ENCODE data around the gene AKT1S1. TPM values are rescaled to one million over a fixed set of nuclear protein-coding genes. Genes with fewer than 3 reads are reported as not detected.
"Not testable (repeated sequence)": the region's sequence is repeated elsewhere in the genome, so short reads cannot be mapped to it uniquely, and the experiment has no call there.

Gene AKT1S1
- total RNA-seq, 2 experiments from 2014 or later = 7.3 to 19.8 TPM

DNA sequence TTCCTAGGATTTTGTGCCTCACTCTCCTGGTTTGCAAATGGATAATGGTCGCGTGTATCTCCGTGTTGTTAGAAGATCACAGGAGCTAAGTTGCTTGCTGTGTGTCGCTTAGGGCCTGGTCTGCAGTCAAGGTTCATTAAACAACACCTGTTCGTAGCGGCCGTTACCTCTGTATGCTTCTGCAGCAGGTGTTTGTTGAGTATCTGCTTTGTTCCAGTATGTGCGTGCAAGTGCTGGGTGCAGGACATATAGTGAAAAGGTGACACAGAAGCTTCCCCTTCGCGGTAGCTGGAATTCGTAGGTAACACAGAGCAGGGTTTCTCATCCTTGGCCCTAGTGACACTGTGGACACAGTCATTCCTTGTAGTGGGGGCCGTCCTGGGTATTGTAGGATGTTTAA, 53.7 kb downstream of the AKT1S1 start:
- POLR2A ChIA-PET = interaction anchor here (1.1 to 1.7 kb wide), 2 partner anchors 10 to 46 kb away, joined by 3 to 7 read pairs; partner anchors contain the start of gene FUZ
- H3K27ac ChIP-seq (ENCODE audit: low read depth, low read length, poor library complexity, severe bottlenecking) = peak overlapping the region; percentile 94

DNA sequence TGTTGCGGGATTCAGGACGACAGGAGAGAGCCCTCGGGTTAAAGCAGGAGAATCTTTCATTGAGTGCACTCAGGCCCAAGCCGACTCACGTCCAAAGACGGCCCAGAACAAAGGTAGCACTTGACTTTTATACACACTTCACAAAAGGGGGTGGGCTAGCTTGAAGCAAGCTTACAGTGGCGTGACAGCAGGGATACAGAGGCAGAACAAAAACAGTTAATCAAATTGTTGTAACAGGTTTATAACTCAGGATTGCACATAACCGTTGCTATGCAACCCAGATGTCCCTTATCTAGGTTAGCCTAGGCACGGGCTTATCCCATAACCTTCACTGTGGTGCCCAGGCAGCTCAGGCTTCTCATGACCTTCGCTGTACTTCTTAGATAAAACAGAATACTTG, 57.0 kb downstream of the AKT1S1 start:
- CTCF ChIA-PET (ENCODE audit: unreplicated experiment) = no interaction called here
- H3K27ac ChIP-seq (ENCODE audit: low read depth, low read length, poor library complexity, severe bottlenecking) = peak overlapping the region; percentile 72

More for the DNA sequence above, 53.7 kb downstream of the AKT1S1 start:
- peak overlapping the region; percentile 83 for H3K4me2 ChIP-seq (ENCODE audit: low read length)
- no peaks in the 10 kb centered on the region for H3K9me3 ChIP-seq (ENCODE audit: low read length)
- intact Hi-C loops (cut with micrococcal nuclease; ENCODE audit: unreplicated experiment) = loop anchor here (2.0 kb wide), 1 partner anchor 27 kb away; the partner anchor contains the start of gene PTOV1
- peaks cover 56% of the 10 kb centered on the region for H3K4me1 ChIP-seq (ENCODE audit: insufficient read depth, low read length, poor library complexity, severe bottlenecking)
- TSS peak; percentile 30 for BruUV-seq (replicated peaks)
- 0 out of 2 replicates have a peak overlapping the region, but pooled peaks have one; percentile 12 for H2AFZ ChIP-seq (ENCODE audit: low read length)
- peak; percentile 96 for DNase-seq (ENCODE audit: low spot score)
- H3K4me3 ChIP-seq (ENCODE audit: low read depth, low read length, poor library complexity, severe bottlenecking) = peak overlapping the region; percentile 59
- peaks cover 61% of the 10 kb centered on the region for H3K79me2 ChIP-seq (ENCODE audit: insufficient read depth, low read depth, low read length)
- peaks cover 80% of the 10 kb centered on the region for H3K36me3 ChIP-seq (ENCODE audit: insufficient read depth, low read length)
- CTCF ChIA-PET (ENCODE audit: unreplicated experiment) = no interaction called here
- no peaks in the 10 kb centered on the region for H4K20me1 ChIP-seq (ENCODE audit: insufficient read depth, low read length)
- no peaks in the 10 kb centered on the region for H3K9me2 ChIP-seq (ENCODE audit: insufficient read depth, low read length)
- no peak for TF ChIP-seq EZH2phosphoT487 (IDR thresholded peaks at IDR 0.05; ENCODE audit: borderline replicate concordance, low read depth, low read length)
- TF ChIP-seq, protein P1, sequence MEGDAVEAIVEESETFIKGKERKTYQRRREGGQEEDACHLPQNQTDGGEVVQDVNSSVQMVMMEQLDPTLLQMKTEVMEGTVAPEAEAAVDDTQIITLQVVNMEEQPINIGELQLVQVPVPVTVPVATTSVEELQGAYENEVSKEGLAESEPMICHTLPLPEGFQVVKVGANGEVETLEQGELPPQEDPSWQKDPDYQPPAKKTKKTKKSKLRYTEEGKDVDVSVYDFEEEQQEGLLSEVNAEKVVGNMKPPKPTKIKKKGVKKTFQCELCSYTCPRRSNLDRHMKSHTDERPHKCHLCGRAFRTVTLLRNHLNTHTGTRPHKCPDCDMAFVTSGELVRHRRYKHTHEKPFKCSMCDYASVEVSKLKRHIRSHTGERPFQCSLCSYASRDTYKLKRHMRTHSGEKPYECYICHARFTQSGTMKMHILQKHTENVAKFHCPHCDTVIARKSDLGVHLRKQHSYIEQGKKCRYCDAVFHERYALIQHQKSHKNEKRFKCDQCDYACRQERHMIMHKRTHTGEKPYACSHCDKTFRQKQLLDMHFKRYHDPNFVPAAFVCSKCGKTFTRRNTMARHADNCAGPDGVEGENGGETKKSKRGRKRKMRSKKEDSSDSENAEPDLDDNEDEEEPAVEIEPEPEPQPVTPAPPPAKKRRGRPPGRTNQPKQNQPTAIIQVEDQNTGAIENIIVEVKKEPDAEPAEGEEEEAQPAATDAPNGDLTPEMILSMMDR (conservative IDR thresholded peaks at IDR 0.05; ENCODE audit: low read length) = no peak

DNA sequence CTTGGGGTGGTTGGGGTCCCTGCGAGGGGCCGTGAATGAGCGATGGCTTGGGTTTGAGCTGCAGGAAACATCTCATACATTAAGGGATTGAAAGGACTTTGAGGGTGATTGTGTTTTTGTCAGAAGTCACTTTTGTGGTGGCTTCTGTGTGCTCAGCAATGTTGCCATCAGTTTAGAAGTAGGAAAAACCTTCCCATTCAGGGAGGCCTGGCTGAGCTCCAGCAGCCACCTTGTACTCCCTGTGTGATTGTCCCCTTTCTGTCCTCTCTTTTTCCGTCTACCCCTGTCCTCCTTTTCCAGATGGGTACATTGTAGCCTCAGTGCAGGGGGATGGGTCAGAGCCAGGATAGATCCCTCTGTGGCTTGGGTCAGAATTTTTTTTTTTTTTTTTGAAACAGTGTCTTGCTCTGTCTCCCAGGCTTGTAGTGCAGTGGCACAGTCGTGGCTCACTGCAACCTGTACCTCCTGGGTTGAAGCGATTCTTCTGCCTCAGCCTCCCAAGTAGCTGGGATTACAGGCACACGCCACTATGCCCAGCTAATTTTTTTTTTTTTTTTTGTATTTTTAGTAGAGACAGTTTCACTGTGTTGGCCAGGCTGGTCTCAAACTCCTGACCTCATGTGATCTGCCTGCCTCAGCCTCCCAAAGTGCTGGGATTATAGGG, 57.6 kb downstream of the AKT1S1 start:
- intact Hi-C loops (cut with micrococcal nuclease; ENCODE audit: unreplicated experiment); BruUV-seq (replicated peaks); H3K9me3 ChIP-seq (ENCODE audit: low read length): not testable (repeated sequence)

More for the DNA sequence above, 57.0 kb downstream of the AKT1S1 start:
- TF ChIP-seq, protein P1 (conservative IDR thresholded peaks at IDR 0.05; ENCODE audit: low read length) = no peak
- TF ChIP-seq EZH2phosphoT487 (IDR thresholded peaks at IDR 0.05; ENCODE audit: borderline replicate concordance, low read depth, low read length) = no peak
- DNase-seq (ENCODE audit: low spot score) = no peak
- TSS peak; percentile 70 for BruUV-seq (replicated peaks)
- H3K9me3 ChIP-seq (ENCODE audit: low read length) = no peaks in the 10 kb centered on the region
- peaks cover 62% of the 10 kb centered on the region for H3K4me1 ChIP-seq (ENCODE audit: insufficient read depth, low read length, poor library complexity, severe bottlenecking)
- H3K79me2 ChIP-seq (ENCODE audit: insufficient read depth, low read depth, low read length) = peaks cover 46% of the 10 kb centered on the region
- intact Hi-C loops (cut with micrococcal nuclease; ENCODE audit: unreplicated experiment) = no loop called here
- peak overlapping the region; percentile 90 for H3K4me3 ChIP-seq (ENCODE audit: low read depth, low read length, poor library complexity, severe bottlenecking)
- H3K4me2 ChIP-seq (ENCODE audit: low read length) = peak overlapping the region; percentile 98
- H2AFZ ChIP-seq (ENCODE audit: low read length) = no peak overlapping the region
- peaks cover 49% of the 10 kb centered on the region for H3K36me3 ChIP-seq (ENCODE audit: insufficient read depth, low read length)
- no peaks in the 10 kb centered on the region for H3K9me2 ChIP-seq (ENCODE audit: insufficient read depth, low read length)
- H4K20me1 ChIP-seq (ENCODE audit: insufficient read depth, low read length) = no peaks in the 10 kb centered on the region
- POLR2A ChIA-PET = interaction anchor here (0.7 to 1.7 kb wide), 3 partner anchors 19 to 399 kb away, joined by 3 to 4 read pairs (median 3); no protein-coding TSS in a partner anchor

More for the DNA sequence above, 57.6 kb downstream of the AKT1S1 start:
- DNase-seq (ENCODE audit: low spot score); H2AFZ ChIP-seq (ENCODE audit: low read length); H4K20me1 ChIP-seq (ENCODE audit: insufficient read depth, low read length); CTCF ChIA-PET (ENCODE audit: unreplicated experiment); H3K9me2 ChIP-seq (ENCODE audit: insufficient read depth, low read length): not testable (repeated sequence)
- H3K36me3 ChIP-seq (ENCODE audit: insufficient read depth, low read length) = peaks cover 43% of the 10 kb centered on the region
- H3K4me2 ChIP-seq (ENCODE audit: low read length) = peak overlapping the region; percentile 98
- POLR2A ChIA-PET = interaction anchor here (0.7 to 1.9 kb wide), 5 partner anchors 19 to 399 kb away, joined by 3 to 8 read pairs (median 4); partner anchors contain the start of genes PTOV1 and TSKS
- peak overlapping the region; percentile 72 for H3K27ac ChIP-seq (ENCODE audit: low read depth, low read length, poor library complexity, severe bottlenecking)
- H3K4me3 ChIP-seq (ENCODE audit: low read depth, low read length, poor library complexity, severe bottlenecking) = peak overlapping the region; percentile 90
- H3K79me2 ChIP-seq (ENCODE audit: insufficient read depth, low read depth, low read length) = peaks cover 41% of the 10 kb centered on the region
- H3K4me1 ChIP-seq (ENCODE audit: insufficient read depth, low read length, poor library complexity, severe bottlenecking) = peaks cover 59% of the 10 kb centered on the region

Small RNAs within 50 kb of the gene (microRNA-seq; reads per million reads assigned to microRNA genes)
- gene MIR4749 (ENCODE audit: borderline replicate concordance) (not detected), gene MIR4750 (ENCODE audit: borderline replicate concordance) (3.0 reads per million), gene MIR6800 (ENCODE audit: borderline replicate concordance) (3.8 reads per million)

Small RNAs within 50 kb of the gene (small RNA-seq; reads per million reads assigned to genes)
- gene MIR4749 = not detected

Other genes with a start within 250 kb of the AKT1S1 start
- 3.4 and 4.7 TPM in 2 replicates for gene RRAS, start 237.2 kb downstream of the AKT1S1 start, total RNA-seq (2014; rRNA removed; shearing (Covaris generic))
- 5.4 and 5.5 TPM in 2 replicates for gene RRAS, start 237.2 kb downstream of the AKT1S1 start, total RNA-seq (2022)
- 12.4 and 15.0 TPM in 2 replicates for gene SCAF1, start 235.1 kb downstream of the AKT1S1 start, total RNA-seq (2014; rRNA removed; shearing (Covaris generic))
- 43.4 and 44.0 TPM in 2 replicates for gene SCAF1, start 235.1 kb downstream of the AKT1S1 start, total RNA-seq (2022)
- 116 and 117 TPM in 2 replicates for gene IRF3, start 211.5 kb downstream of the AKT1S1 start, total RNA-seq (2014; rRNA removed; shearing (Covaris generic))
- gene IRF3, start 211.5 kb downstream of the AKT1S1 start, total RNA-seq (2022) = 96.6 and 98.5 TPM in 2 replicates
- 38.9 and 41.3 TPM in 2 replicates for gene BCL2L12, start 211.4 kb downstream of the AKT1S1 start, total RNA-seq (2014; rRNA removed; shearing (Covaris generic))
- 65.4 and 75.5 TPM in 2 replicates for gene BCL2L12, start 211.4 kb downstream of the AKT1S1 start, total RNA-seq (2022)
- gene PRMT1, start 200.1 kb downstream of the AKT1S1 start, total RNA-seq (2014; rRNA removed; shearing (Covaris generic)) = 403 and 412 TPM in 2 replicates
- 266 and 285 TPM in 2 replicates for gene PRMT1, start 200.1 kb downstream of the AKT1S1 start, total RNA-seq (2022)
- gene ADM5, start 187.8 kb downstream of the AKT1S1 start, total RNA-seq (2014; rRNA removed; shearing (Covaris generic)) = 11.8 and 16.5 TPM in 2 replicates
- gene ADM5, start 187.8 kb downstream of the AKT1S1 start, total RNA-seq (2022) = 15.3 and 17.9 TPM in 2 replicates
- gene CPT1C, start 186.2 kb downstream of the AKT1S1 start, total RNA-seq (2014; rRNA removed; shearing (Covaris generic)) = 0.23 and 0.95 TPM in 2 replicates
- gene CPT1C, start 186.2 kb downstream of the AKT1S1 start, total RNA-seq (2022) = 0.86 and 2.6 TPM in 2 replicates
- not detected in 2 replicates for gene TSKS, start 114.0 kb downstream of the AKT1S1 start, total RNA-seq (2014; rRNA removed; shearing (Covaris generic))
- gene TSKS, start 114.0 kb downstream of the AKT1S1 start, total RNA-seq (2022) = not detected in 2 replicates
- gene AP2A1, start 110.4 kb downstream of the AKT1S1 start, total RNA-seq (2014; rRNA removed; shearing (Covaris generic)) = 29.7 and 47.4 TPM in 2 replicates
- gene AP2A1, start 110.4 kb downstream of the AKT1S1 start, total RNA-seq (2022) = 46.9 and 50.4 TPM in 2 replicates
- 33.6 and 35.1 TPM in 2 replicates for gene FUZ, start 64.1 kb downstream of the AKT1S1 start, total RNA-seq (2014; rRNA removed; shearing (Covaris generic))
- 28.1 and 34.6 TPM in 2 replicates for gene FUZ, start 64.1 kb downstream of the AKT1S1 start, total RNA-seq (2022)
- 73.5 and 85.1 TPM in 2 replicates for gene MED25, start 59.1 kb downstream of the AKT1S1 start, total RNA-seq (2014; rRNA removed; shearing (Covaris generic))
- 111 and 146 TPM in 2 replicates for gene MED25, start 59.1 kb downstream of the AKT1S1 start, total RNA-seq (2022)
- gene PTOV1, start 26.2 kb downstream of the AKT1S1 start, total RNA-seq (2014; rRNA removed; shearing (Covaris generic)) = 101 and 124 TPM in 2 replicates
- 105 and 114 TPM in 2 replicates for gene PTOV1, start 26.2 kb downstream of the AKT1S1 start, total RNA-seq (2022)
- gene PNKP, start 9.8 kb downstream of the AKT1S1 start, total RNA-seq (2014; rRNA removed; shearing (Covaris generic)) = 65.4 and 90.9 TPM in 2 replicates
- gene PNKP, start 9.8 kb downstream of the AKT1S1 start, total RNA-seq (2022) = 118 and 140 TPM in 2 replicates
- 7.9 and 8.0 TPM in 2 replicates for gene TBC1D17, start 347 bp upstream of the AKT1S1 start, total RNA-seq (2014; rRNA removed; shearing (Covaris generic))
- 24.0 and 31.1 TPM in 2 replicates for gene TBC1D17, start 347 bp upstream of the AKT1S1 start, total RNA-seq (2022)
- 0.25 and 0.39 TPM in 2 replicates for gene IL4I1, start 19.5 kb upstream of the AKT1S1 start, total RNA-seq (2014; rRNA removed; shearing (Covaris generic))
- gene IL4I1, start 19.5 kb upstream of the AKT1S1 start, total RNA-seq (2022) = 1.7 and 1.8 TPM in 2 replicates
- 265 and 268 TPM in 2 replicates for gene ATF5, start 51.9 kb upstream of the AKT1S1 start, total RNA-seq (2014; rRNA removed; shearing (Covaris generic))
- gene ATF5, start 51.9 kb upstream of the AKT1S1 start, total RNA-seq (2022) = 527 and 597 TPM in 2 replicates
- gene NUP62, start 52.1 kb upstream of the AKT1S1 start, total RNA-seq (2014; rRNA removed; shearing (Covaris generic)) = 56.3 and 75.6 TPM in 2 replicates
- 70.1 and 76.3 TPM in 2 replicates for gene NUP62, start 52.1 kb upstream of the AKT1S1 start, total RNA-seq (2022)
- not detected in 2 replicates for gene SIGLEC11, start 83.8 kb upstream of the AKT1S1 start, total RNA-seq (2014; rRNA removed; shearing (Covaris generic))
- not detected in 2 replicates for gene SIGLEC11, start 83.8 kb upstream of the AKT1S1 start, total RNA-seq (2022)
- 34.5 and 39.9 TPM in 2 replicates for gene VRK3, start 148.0 kb upstream of the AKT1S1 start, total RNA-seq (2014; rRNA removed; shearing (Covaris generic))
- 47.3 and 62.7 TPM in 2 replicates for gene VRK3, start 148.0 kb upstream of the AKT1S1 start, total RNA-seq (2022)
- 23.1 and 27.4 TPM in 2 replicates for gene ZNF473, start 148.7 kb upstream of the AKT1S1 start, total RNA-seq (2014; rRNA removed; shearing (Covaris generic))
- 16.0 and 16.9 TPM in 2 replicates for gene ZNF473, start 148.7 kb upstream of the AKT1S1 start, total RNA-seq (2022)